HG02840 (cell line): Measurements from ENCODE around the gene GSG1L.

Experiments used
- ATAC-seq: cut with Tn5 transposase; IDR thresholded peaks from one replicate; pipeline ENCODE4 v1.9.1; 2021; ENCODE audit warnings: mild to moderate bottlenecking, moderate library complexity, moderate number of reproducible peaks; ENCODE audit not compliant: unreplicated experiment, low FRiP score

GSG1L gene

DNA sequence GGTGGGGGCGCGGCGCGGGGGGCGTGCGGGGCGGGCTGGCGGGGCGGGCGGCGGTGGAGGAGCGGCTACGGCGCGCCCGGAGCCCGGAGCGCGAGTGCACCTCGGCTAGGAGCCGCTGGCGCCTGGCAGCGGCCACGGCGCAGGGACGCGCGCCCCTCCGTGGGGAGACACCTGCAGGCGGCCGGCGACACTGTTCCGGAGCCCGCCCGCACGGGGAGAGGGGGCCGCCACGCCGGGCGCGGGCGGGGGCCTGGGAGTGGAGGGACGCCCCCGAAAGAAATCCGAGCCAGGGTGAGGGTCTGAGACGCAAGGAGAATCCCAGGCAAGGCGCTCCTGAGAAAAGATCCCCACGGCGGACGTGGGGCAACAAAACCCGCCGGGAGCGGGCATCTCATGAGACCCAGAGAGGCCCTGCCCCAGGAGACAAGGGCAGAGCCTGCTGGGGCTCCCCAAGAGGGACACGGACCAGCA lies at the start of gene GSG1L:
Gene GSG1L (minus strand): TSS at position 124 of the 471 bp plus-strand sequence. CDS start 290 bp downstream, outside the sequence.
- no peak for ATAC-seq

DNA sequence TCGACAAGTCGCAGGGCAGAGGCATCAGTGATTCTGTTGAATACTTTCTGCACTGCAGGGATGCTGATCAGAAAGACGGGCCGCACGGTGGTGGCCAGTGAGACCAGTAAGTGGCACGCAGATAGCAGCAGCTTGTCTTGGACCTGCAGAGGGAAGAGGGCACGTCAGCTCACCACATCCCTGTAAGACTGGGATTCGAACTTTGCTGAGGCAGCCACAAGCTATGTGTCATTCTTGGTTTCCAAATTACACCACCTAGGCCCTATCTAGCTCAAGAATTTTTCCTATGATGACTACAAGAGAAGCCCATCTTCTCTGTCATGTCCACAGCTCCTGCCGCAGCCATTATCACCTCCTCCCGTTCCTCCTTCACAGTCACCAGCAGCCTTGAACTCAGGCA lies 49.4 kb upstream of the GSG1L start:
- ATAC-seq, result no peak

- ATAC-seq, result no peak
These were observed 47.5 kb upstream of the GSG1L start for GRCh38 chr16:28110977-28111376.

GRCh38 chr16:28110479-28110878 lies 47.0 kb upstream of the GSG1L start:
- ATAC-seq, result no peak

DNA sequence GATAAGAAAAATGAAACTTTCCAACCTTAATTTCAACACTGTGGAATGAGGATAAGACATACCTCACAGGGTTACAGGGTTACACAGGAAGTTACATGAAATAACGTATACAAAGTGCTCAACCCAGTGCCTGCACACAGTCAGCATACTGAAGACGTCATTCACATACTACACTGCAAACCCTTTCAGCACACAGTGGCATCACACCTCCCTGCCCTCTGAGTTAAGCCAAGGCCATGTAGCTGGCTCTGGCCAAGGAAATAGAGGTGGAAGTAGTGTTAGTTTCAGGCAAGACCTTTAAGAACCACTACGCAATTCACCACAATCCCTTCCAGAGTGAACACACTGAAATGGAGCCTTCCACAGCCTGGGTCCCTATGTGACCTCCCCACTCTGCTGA lies 46.6 kb upstream of the GSG1L start:
- ATAC-seq, result no peak

DNA sequence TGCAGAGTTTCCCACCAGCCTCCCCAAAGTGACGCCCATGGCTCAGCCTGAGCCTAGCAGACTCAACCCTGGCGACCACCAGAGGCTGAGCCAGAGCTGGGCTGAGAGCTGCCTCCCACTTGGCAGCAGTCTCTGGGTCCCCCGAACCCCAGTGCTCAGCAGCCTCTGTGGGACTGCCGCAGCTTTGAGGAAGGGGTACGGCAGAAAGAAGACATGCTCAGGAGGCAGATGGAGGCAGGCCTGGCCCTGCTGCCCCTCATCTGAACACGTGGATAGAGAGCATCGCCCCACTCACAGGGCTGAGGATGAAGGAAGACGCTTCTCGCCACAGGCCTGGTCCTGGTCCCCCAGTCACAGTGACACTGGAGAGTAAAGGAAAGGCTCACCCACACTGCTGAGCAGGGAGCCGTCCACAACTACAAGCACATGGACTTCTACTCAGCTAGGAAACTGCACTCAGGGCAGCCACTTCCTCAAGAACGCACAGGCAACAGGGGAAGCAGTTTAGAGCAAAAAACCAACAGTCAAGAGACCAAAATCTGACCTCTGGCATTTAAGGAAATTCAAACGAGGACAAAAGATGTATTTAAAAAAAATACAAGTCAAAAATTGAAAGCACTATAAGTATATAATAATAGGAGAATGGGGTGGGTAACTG lies 45.2 kb upstream of the GSG1L start:
- no peak for ATAC-seq

- no peak for ATAC-seq
These were observed 43.7 kb upstream of the GSG1L start for GRCh38 chr16:28107232-28107631.

DNA sequence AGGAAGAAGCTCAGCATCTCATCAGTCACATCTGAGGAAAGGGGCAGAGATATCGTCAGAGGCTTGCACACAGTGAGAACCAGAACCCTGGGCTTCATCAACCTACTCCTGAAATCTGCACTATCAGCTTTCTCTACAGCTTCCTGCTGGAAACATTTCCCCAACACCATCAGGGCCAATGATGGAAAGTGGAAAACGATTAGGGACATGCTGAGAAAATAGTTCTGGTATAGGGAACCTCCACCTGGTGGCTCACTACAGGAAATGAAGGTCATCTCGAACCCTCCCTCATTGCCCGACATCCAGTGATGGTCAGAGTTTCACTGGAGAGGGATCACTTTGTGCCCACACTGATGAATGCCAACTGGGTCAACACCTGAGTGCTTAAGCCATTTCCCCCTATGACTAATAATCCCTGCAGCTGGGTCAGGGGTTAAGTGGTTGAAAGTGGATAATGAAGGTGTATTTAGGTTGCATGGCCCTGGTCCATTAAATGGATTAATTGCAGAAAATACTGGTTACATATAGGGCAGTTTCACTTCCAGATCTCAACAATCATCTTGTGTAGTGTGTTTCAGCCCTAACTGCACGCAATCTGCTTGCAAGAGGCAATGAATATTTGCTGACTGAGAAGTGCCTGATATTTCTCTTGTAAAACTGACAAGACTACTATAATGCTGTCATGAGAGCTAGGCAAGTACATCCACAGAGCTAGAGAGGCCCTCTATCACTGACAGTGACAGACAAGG lies 43.1 kb upstream of the GSG1L start:
- ATAC-seq, result no peak

DNA sequence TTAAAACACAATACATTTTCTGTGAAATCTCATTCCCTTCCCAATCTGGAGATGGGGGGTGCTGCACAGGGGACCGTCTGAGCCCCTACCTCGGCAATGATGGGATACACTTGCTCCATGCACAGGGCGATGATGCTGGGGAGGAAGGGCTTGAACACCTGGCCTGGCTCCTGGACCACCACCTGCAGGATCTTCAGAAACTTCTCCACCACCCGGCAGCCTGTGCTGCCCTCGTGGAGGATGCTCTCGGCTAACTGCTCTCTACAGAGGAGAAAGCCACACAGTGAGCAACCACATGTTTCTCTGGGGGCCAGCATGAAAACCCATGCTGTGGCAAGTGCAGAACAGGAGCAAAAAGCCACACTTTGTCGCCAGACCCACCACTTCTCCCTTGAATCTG lies 42.4 kb upstream of the GSG1L start:
- no peak for ATAC-seq

DNA sequence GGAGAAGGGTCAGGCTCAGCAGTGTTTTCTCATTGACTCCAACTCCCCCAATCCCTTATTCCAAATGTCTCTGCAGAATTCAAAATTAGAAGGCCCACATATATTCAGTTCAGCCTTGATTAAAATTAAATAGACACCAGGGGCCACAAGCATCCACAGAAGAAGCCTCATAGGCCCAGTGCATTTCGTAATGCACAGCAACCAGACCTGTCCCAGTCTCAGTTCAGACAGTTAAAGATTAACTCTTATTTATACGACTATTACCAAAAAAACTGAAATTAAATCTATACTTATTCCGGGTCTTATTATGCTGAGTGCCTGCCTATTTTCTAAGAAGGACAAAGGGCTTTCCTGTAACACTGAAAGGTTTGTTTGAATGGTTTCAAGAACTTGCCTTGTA lies 41.8 kb upstream of the GSG1L start:
- no peak for ATAC-seq

DNA sequence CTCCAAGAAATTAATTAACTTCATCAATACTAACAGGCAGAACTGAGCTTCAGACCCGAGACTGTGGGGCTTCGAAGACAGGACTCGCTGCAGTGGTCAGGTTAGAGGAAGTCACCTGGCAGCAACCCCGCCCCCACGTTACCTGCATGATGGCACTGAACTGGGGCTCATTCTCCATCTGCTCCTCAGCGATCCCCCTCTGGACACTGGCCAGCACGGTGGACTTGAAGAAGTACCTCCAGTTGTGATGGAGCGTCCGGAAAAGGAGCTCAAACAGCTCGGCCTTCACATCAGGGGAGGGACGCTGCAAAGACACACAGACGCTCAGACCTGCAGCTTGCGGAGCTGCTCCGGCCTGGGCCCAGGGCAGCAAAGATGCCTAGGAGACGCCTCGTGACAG lies 40.9 kb upstream of the GSG1L start:
- ATAC-seq, result no peak

DNA sequence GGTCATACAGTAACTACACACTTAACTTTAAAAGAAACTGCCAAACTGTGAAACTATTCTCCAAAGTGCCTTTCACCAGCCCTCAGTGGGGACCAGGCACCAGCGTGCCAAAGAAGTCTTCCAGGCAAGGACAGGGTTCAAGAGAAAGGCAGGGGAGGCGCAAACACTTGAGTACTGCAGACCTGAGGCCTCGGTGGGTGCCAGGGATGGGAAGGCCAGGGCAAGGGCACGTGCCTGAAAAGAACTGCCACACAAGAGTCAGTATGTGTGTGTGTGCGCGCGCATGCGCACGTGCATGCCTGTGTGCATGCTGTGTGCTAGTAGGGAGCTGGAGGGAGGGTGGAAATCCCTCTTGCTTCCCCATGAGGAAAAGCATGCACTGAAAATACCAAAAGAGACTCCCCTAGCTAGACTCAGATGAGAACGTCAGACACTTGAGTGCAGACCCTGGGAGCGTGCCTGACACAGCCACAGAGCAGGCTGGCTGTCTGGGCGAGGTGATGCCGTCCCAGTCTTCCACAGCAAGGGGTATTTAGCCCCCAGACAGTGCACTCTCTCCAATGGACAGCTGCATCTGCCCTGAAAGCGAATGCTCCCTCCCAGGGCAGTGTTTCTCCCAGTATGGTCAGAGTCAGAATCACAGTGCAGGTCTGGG lies 40.1 kb upstream of the GSG1L start:
- no peak for ATAC-seq

GRCh38 chr16:28101533-28101890 lies 38.0 kb upstream of the GSG1L start:
- no peak for ATAC-seq

DNA sequence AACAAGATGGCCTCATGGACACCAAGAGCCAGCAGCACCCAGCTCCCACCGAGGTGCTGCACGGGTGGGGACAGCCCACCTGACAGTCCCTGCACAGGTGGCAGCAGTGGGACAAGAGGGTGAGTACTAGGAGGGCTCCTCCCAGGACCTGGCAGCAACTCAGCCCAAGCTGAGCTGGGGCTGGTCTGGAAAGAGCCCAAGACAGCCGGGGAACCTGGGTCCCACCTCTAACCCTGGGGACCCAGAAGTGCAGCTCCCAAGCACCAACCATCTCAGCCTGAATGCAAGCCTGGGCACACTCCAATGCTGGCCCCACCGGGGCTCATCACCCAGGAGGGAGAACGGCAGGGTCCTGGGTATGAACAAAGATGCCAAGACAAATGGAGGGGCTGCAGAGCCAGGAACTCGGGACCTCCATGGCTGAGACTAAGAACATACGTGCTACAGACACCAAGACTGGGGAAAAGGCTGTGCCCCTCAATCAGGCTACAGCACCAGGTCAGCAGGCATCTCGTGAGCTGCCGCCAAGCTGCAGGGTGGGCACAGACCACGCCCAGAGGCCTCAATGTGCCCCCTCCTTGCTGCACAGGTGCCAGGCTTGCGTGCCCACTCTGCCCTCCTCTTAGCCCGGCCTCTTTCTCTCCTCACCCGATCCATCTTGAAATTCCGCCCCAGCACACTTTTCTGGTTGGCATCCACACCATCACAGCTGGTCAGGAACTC lies 37.5 kb upstream of the GSG1L start:
- no peak for ATAC-seq

DNA sequence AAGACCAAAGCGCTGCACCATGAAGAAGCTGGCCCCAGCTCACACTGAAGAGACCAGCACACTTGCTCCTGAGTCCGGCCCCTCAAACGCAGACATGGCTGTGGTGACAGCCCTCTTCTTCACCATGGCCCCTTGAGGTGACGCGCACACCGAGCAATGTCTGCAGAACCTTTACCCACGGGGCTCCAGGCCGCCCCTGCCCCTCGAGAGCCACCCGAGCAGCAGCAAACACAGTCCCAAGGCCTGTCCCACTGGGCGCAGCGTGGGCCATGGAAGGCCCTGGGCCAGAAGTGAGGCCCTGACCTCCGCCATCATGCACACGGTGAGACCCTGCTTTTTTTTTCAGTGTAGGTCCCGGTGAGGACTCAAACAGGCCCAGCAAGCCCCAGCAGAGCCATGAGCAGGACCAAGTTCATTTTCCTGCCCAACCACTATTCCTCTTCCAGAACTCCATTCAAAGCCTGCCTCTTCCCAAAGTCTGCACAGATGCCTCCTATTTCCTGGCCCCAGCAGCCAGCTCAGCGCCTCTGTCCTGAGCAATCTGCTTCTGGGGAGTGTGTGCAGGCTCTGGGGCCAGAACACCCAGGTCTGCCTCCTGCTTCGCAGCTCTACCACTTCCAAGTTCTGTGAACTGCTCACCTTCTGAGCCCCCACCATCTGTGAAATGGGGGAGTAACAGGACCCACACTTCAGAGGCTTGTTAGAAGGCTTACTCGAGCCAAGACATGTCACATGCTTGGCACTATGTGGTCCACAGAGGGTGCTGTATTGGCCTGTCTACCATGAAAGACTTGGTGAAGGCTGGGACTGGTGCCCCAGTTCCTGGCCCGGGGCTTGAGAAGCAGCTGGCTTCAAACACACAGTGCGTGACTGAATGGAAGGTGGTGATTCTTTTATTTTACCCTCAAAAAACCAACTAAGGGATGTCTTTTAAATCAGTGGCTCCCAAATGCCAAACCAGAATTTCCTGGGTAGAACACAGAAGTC lies 35.7 kb upstream of the GSG1L start:
- ATAC-seq, result no peak

DNA sequence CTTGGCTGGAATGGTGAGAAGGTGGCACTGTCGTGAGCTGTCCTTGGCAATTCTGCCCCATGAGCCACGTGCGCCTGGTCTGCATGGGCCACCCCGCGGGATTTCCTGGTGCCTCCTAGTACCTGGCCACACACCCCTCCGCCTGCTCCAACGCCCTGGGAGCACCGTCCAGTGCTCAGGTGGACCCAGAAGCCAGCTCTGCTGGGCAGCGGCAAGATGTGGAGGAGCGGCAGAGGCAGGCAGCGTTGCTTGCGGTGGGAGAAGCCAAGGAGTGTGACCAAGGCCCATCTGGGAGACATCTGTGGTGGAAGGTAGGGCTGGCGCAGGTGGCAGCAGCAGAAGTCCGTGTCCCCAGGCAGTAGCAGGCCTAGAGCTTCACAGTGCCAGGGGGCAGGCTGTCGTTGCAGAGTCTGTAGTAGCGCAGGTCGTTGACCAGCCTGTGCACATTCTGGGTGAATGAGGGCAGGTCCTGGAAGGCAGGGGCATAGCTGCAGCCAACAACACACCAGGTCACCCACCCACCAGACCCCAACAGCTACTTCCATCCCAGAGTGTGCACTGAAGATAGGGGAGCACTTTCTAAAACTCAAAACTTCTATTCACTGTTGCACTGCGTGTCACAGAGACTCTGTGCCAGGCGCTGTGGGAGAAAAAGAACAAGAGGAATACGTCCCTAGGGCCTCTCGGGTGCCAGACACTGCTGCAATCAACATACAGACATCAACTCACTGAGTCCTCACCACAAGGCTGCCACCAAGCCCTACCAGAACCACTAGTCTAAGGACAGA lies 34.9 kb upstream of the GSG1L start:
- no peak for ATAC-seq

DNA sequence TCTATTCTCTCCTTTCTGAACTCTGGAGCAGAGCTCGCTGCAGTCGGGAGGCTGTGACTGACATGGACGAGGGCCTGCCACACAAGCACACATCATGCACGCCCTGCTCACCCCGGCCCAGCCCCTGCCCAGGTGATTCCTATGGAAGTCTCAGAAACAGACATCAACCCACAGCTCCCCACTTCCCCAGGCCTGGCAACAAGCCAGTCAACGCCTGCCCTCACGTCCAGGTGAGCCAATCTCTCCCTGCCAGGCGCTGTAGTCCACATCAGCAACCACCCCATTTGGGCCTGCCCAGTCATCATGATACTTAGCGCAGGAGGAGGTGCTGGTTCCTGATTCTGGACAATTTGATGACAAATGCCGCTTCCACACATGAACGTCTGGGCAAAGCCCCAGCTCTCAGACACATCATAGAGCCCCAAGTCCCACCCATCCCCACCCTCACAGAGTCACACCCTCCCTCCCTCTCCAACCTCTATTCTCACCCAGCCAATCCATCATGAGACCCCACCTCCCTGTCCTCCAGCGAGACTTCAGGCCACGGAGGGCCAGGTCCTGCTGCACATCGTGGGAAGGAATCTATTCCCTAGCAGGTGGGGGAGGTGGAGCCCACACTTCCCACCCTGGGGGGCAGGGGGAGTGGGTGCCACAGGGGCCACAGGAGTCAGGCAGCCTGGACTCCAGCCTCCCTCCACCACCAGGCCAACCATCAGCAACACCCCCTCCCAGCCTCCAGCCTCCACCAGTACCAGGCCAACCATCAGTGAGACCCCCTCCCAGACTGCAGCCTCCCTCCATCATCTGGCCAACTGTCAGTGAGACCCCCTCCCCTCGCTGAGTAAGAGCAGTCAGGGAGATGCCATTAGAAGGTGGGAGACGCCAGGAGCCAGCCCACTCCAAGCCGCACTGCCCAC lies 33.7 kb upstream of the GSG1L start:
- no peak for ATAC-seq

GRCh38 chr16:28093385-28093725 lies 29.8 kb upstream of the GSG1L start:
- no peak for ATAC-seq
